Activated B cell treated with CpG ODN at 0.5 μM for 24 hours (primary cell): ENCODE results near the gene NCAPH2. TPM values are rescaled to one million over a fixed set of nuclear protein-coding genes. Genes with fewer than 3 reads are reported as not detected.

ENCODE experiments used
- ATAC-seq: fragments of 200-7000 bp; cut with Tn5 transposase; one replicate; pipeline ENCODE4 v1.10.0; 2021; ENCODE audit warnings: low read depth, mild to moderate bottlenecking, moderate library complexity
- CTCF ChIA-PET: fragments of 350-600 bp; sonication (Branson Sonifier 250); formaldehyde crosslinking; loops from one replicate; lab custom pipeline; 2021; ENCODE audit warnings: antibody characterized with exemption; lab: Charles Lee
- POLR2A ChIA-PET: fragments of 350-600 bp; sonication (Branson Sonifier 250); formaldehyde crosslinking; loops from one replicate; lab custom pipeline; 2021; ENCODE audit warnings: antibody characterized with exemption; lab: Charles Lee
- DNase-seq: peaks from one replicate; pipeline ENCODE4 v3.0.0; 2022
- H3K27ac Mint-ChIP-seq: one replicate; pipeline ENCODE4 v1.8.0; 2020; ENCODE audit warnings: mixed read lengths
- H3K27me3 Mint-ChIP-seq: one replicate; pipeline ENCODE4 v1.8.0; 2021; ENCODE audit warnings: mixed read lengths
- H3K36me3 Mint-ChIP-seq: one replicate; pipeline ENCODE4 v1.8.0; 2021; ENCODE audit warnings: low read depth, mixed read lengths
- H3K4me1 Mint-ChIP-seq: one replicate; pipeline ENCODE4 v1.8.0; 2021; ENCODE audit warnings: mixed read lengths
- H3K4me3 Mint-ChIP-seq: one replicate; pipeline ENCODE4 v1.8.0; 2020; ENCODE audit warnings: mild to moderate bottlenecking, mixed read lengths
- H3K9me3 Mint-ChIP-seq: one replicate; pipeline ENCODE4 v1.8.0; 2020; ENCODE audit warnings: mixed read lengths
- CTCF ChIP-seq: fragments of 200-600 bp; IDR thresholded peaks from one replicate; pipeline ENCODE4 v1.8.0; 2022; ENCODE audit warnings: antibody characterized with exemption, mild to moderate bottlenecking
- intact Hi-C: fragments of 100-400 bp; cut with micrococcal nuclease; formaldehyde crosslinking; loops from one replicate; pipeline ENCODE4 v1.15.1; 2024
- total RNA-seq: library from RNA; stranded (reverse); gene quantifications from 2 replicates; pipeline ENCODE4 v1.2.3, GENCODE V29; 2022

The NCAPH2 gene
- total RNA-seq, 1 donor from 2014 or later: 68.2 TPM

DNA sequence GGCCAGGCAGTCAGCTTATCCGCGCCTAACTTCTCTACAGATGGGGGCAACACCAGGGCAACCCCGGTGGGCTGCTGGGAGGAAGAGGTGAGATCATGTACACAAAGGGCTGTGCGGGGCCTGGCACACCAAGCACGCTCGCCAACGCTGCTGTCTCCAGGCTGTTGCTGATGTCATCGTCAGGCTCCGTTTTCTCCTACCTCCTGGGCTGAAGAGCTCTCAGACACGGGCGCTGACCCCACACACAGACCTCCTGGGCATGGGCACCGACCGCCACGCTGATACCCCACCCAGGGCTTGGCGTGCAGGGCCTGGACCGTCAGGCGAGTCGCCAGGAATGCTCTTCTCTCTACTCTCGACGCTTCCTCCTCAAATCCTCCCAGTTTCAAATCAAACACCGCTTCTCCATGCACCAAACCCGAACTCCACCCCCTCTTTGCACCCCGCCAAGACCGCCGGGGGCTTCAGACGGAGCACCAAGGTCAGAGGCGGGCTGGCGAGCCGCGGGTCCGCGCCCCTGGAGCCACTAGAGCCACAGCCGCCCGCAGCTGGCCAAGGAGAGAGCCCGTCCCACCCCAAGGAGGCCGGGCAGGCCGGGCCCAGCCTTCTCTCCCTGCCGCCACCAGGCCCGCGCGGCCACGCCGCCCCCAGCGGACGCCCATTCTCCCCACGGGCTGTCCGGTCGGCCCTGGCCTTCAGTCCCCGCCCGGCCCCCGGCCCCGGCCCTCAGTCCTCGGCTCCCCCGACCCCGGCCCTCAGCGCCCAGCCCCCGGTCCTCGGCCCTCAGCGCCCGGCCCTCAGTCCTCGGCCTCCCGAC lies 34.0 kb upstream of the NCAPH2 start:
- ATAC-seq (no peak), DNase-seq (no peak)
- H3K36me3 Mint-ChIP-seq: peaks cover 2% of the 10 kb centered on the region
- H3K27me3 Mint-ChIP-seq: no peaks in the 10 kb centered on the region
- ChIA-PET POLR2A (interaction anchor here (0.5 to 1.4 kb wide), 2 partner anchors 51 to 96 kb away, joined by 5 to 6 read pairs; partner anchors contain the start of gene SCO2), CTCF (interaction anchor here (1.3 kb wide), 1 partner anchor 147 kb away, joined by 5 read pairs; no protein-coding TSS in a partner anchor)
- TF ChIP-seq CTCF: no peak
- H3K9me3 Mint-ChIP-seq: no peaks in the 10 kb centered on the region
- H3K4me1 Mint-ChIP-seq: peaks cover 57% of the 10 kb centered on the region
- intact Hi-C loops: loop anchor here (2.0 to 10.0 kb wide), 5 partner anchors 57 to 539 kb away; partner anchors contain the start of genes TUBGCP6 and TYMP
- H3K4me3 Mint-ChIP-seq: peak overlapping the region; percentile 88
- peak overlapping the region; percentile 78 for H3K27ac Mint-ChIP-seq

GRCh38 chr22:50474710-50475651 lies 33.0 kb upstream of the NCAPH2 start, which contains the start of gene SBF1:
TSS of gene SBF1 (minus strand) at chr22:50475035. CDS start at chr22:50474840, 195 bp downstream.
- POLR2A ChIA-PET: no interaction called here

GRCh38 chr22:50475652-50476002 lies 32.4 kb upstream of the NCAPH2 start:
- ATAC-seq (no peak), DNase-seq (no peak)
- H3K9me3 Mint-ChIP-seq: no peaks in the 10 kb centered on the region
- H3K4me1 Mint-ChIP-seq: peaks cover 44% of the 10 kb centered on the region
- ChIA-PET POLR2A (no interaction called here), CTCF (no interaction called here)
- peaks cover 2% of the 10 kb centered on the region for H3K36me3 Mint-ChIP-seq
- no peaks in the 10 kb centered on the region for H3K27me3 Mint-ChIP-seq
- TF ChIP-seq CTCF: no peak
- intact Hi-C loops: loop anchor here (1.0 to 10.0 kb wide), 5 partner anchors 32 to 541 kb away; partner anchors contain the start of genes LMF2, SCO2, TUBGCP6 and TYMP
- H3K4me3 Mint-ChIP-seq: peak overlapping the region; percentile 66
- peak overlapping the region; percentile 74 for H3K27ac Mint-ChIP-seq

More at GRCh38 chr22:50474710-50475651, 33.0 kb upstream of the NCAPH2 start, which contains the start of gene SBF1:
- H3K9me3 Mint-ChIP-seq: no peaks in the 10 kb centered on the region
- CTCF ChIA-PET: no interaction called here
- peaks cover 2% of the 10 kb centered on the region for H3K36me3 Mint-ChIP-seq
- peak within 1 kb of the TSS; percentile 78 for H3K27ac Mint-ChIP-seq
- peak within 1 kb of the TSS; percentile 88 for H3K4me3 Mint-ChIP-seq
- DNase-seq (peak; percentile 89), ATAC-seq (peak; percentile 79)
- H3K27me3 Mint-ChIP-seq: no peaks in the 10 kb centered on the region
- peaks cover 48% of the 10 kb centered on the region for H3K4me1 Mint-ChIP-seq
- intact Hi-C loops: loop anchor here (1.0 to 10.0 kb wide), 7 partner anchors 32 to 540 kb away; partner anchors contain the start of genes LMF2, SCO2, TUBGCP6 and TYMP
- no peak for TF ChIP-seq CTCF

DNA sequence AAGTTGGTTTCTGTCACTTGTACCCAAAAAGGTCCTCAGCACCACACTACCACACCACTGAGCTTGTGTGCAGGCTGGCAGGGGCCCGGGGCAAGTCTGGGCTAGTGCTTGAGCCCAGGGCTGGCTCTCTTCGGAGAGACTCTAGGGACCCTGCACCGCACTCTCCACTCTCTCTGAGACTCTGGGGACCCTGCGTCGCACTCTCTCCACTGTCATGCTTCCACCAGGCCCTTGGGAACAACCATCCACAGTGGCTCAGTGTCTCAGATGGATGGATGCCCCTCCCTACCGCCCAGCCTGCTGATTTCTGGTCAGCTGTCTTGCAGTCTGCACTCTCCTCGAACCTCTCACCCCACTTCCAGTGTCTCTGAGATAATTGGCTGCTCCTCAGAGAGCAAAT lies 31.2 kb upstream of the NCAPH2 start:
- Mint-ChIP-seq H3K27me3 (no peaks in the 10 kb centered on the region), H3K4me3 (peak overlapping the region; percentile 52), H3K36me3 (peaks cover 2% of the 10 kb centered on the region), H3K9me3 (no peaks in the 10 kb centered on the region), H3K27ac (no peak overlapping the region), H3K4me1 (peaks cover 32% of the 10 kb centered on the region)
- no peak for TF ChIP-seq CTCF
- ChIA-PET POLR2A (no interaction called here), CTCF (no interaction called here)
- ATAC-seq (no peak), DNase-seq (no peak)
- intact Hi-C loops: loop anchor here (10.0 kb wide), 2 partner anchors 232 to 542 kb away; partner anchors contain the start of gene TUBGCP6
